GM21825 (cell line): ENCODE data around the gene SMIM44.

Source experiments
- ATAC-seq: cut with Tn5 transposase; IDR thresholded peaks from one replicate; pipeline ENCODE4 v1.9.1; 2021; ENCODE audit warnings: mild to moderate bottlenecking, moderate library complexity; ENCODE audit not compliant: unreplicated experiment

Gene SMIM44

DNA sequence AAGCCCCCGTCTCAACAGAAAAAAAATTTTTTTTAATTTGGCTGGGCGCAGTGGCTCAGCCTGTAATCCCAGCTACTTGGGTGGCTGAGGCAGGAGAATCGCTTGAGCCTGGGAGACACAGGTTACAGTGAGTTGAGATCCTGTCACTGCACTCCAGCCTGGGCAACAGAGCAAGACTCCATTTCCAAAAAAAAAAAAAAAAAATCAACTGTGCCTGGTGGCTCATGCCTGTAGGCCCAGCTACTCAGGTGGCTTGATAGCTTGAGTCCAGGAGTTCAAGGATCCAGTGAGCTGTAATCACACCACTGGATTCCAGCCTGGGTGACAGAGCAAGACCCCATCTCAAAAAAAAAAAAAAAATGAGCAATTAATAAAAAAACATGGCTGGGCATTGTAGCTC lies 18.5 kb upstream of the SMIM44 start:
- no peak for ATAC-seq

GRCh38 chr19:3500429-3501101 lies 17.3 kb upstream of the SMIM44 start, which contains the start of gene DOHH:
Gene DOHH, minus strand, starts transcription at chr19:3500674. Its CDS starts 3,860 bp downstream, at chr19:3496814.
- peak; percentile 77 for ATAC-seq

- peak; percentile 11 for ATAC-seq
These were observed 16.6 kb upstream of the SMIM44 start for GRCh38 chr19:3499738-3500428.

- ATAC-seq: no peak
These were observed 14.7 kb upstream of the SMIM44 start for GRCh38 chr19:3497757-3498520.

GRCh38 chr19:3496392-3497273 lies 13.4 kb upstream of the SMIM44 start:
- no peak for ATAC-seq

DNA sequence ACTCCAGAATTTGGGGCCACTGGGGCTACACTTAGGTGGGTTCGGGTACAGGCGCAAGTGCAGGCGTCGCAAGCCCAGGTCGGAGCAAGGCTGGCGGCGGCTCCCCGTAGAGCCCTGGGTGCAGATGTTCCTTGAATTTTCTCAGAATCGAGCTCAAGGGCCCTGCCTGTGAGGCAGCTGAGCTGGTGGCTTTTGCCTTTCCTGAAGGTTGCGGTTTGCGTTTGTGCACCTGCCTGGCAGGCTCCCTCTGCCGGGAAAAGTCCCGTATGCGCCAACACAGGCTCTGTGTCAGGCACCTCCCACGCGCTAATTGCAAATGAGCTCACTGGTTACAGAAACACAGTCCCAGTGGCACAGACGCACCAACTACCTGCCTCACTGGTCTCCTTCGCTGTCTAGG lies 11.3 kb upstream of the SMIM44 start:
- no peak for ATAC-seq

- ATAC-seq: no peak
These were observed 10.8 kb upstream of the SMIM44 start for GRCh38 chr19:3494051-3494450.

- ATAC-seq: no peak
These were observed 10.4 kb upstream of the SMIM44 start for GRCh38 chr19:3493651-3494050.

DNA sequence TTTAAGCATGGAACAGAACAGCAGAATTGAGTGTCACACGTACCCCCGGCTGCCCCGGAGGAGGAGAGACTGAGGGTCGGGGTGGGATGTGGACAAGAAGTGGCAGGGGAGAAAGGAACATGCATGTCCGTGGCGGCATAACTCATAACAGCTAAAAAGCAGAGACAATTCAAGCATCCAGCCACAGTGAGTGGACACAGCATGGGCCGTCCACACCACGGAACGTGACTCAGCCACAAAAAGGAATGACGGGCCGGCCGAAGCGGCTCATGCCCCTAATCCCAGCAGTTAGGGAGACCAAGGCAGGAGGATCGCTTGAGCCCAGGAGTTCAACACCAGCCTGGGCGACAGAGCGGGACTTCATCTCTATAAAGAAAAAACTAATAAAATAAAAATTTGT lies 9.7 kb upstream of the SMIM44 start:
- ATAC-seq: no peak

- ATAC-seq: no peak
These were observed 9.0 kb upstream of the SMIM44 start for GRCh38 chr19:3492131-3492839.

- no peak for ATAC-seq
These were observed 8.3 kb upstream of the SMIM44 start for GRCh38 chr19:3491396-3492119.

DNA sequence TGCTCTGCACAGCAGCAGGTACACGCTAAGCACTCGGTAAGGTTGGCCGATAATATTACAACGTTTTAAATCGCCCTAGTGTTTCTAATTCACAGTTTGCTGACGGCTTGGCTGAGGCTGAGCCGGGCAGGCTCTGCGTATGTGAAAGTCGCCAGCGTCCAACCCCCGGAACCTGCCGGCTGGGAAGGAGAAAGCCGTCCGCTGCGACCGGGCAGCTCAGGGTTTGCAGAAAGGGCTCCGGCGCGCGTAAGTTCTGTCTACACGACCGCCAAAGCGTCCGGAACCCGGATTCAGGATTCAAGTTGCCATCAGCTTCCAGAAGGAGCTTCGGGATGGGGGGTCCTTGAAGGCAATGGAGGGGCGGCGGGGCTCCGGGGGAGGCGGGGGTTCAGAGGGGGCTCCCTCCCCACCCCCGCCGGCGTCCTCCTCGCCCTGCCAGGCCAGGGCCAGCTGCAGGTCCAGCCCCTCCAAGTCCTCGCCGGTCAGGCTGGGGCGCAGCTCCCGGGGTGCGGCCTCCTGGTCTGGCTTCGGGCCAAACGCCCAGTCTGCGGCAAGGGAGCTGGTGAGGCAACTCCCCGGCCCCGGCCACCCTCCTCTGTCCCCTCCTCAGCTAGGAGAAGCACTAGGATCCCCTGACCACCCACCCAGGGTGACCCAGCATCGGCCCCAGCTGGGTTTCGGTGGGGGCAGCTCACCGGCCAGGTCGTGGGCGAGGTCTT lies 575 bp downstream of the SMIM44 start:
- no peak for ATAC-seq

GRCh38 chr19:3481241-3482090 lies 1.8 kb downstream of the SMIM44 start:
- ATAC-seq: no peak

- ATAC-seq: no peak
These were observed 2.7 kb downstream of the SMIM44 start, which contains the start of gene SMIM24 for GRCh38 chr19:3480383-3481091. Gene SMIM24, minus strand, starts transcription at chr19:3480525. Its CDS starts 62 bp downstream, at chr19:3480463.

DNA sequence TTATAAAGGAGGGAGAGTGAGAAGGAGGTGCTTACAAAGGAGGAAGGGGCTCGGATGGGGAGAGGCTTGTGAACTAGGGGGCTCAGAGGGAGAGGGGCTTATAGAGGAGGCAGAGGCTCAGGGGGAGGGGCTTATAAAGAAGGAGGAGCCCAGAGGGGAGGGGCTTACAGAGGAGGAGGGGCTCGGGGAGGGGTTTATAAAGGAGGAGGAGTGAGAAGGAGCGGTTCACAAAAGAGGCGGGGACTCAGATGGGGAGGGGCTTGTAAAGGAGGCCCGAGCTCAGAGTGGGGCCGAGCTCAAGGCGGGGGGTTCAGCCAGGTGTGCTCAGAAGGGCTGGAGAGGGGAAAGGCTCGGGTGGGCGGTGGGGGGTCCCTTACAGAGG lies 3.4 kb downstream of the SMIM44 start:
- ATAC-seq: no peak

DNA sequence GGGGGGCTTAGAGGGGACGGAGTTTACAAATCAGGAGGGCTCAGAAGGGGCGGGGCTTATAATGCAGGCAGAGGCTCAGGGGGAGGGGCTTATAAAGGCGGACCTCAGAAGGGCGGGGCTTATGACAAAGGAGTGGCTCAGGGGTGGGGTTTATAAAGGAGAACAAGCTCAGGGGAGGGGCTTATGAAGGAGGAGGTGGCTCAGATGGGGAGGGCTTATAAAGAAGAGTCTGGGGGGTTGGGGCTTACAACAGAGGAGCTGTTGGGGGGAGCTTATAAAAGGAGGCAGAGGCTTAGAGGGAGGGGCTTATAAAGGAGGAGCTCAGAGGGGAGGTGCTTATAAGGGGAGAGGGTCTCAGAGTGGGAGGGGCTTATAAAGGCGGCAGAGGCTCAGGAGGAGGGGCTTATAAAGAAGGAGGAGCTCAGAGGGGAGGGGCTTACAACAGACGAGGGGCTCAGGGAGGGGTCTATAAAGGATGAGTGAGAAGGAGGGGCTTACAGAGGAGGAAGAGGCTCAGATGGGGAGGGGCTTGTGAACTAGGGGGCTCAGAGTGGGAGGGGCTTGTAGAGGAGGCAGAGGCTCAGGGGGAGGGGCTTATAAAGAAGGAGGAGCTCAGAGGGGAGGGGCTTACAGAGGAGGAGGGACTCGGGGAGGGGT lies 3.9 kb downstream of the SMIM44 start:
- no peak for ATAC-seq
